ENCODE data around the gene NOXO1.

DNA sequence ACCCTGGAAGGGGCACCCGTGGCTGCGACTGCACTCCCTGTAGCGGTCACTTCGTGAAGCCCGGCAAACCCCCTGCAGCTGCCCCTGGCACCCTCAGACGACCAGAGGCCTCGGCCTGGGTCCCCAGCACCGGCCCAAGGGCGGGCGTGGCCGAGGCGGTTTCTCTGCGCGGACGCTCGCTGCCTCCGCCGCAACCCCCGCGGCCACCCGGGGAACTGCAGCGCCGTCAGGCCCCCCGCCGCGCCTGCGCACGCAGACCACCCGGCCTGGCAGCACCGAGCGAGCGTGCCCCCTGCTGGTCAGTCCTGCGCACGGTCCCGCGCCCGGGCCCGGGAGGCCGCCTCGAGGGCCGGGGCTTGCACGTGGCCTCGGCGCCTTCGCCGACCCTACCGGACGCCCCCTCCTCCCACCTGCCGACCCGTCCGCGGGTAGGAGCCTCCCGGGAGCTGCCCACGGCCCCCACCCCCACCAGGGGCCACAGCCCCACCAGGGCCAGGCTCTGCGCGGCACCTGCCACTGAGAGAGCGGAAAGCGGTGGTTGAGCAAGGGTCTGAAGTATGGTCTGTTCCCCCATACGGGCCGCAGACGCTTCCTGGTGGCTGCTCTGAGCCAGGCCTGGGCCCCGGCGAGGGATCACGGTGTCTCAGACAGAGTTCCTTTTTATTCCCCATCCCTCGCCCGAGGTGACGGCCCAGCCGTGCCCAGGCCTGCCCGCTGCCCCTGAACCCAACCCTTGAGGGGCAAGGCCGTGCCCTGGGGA lies 51.5 kb downstream of the NOXO1 start:
- TF ChIP-seq CTCF (conservative IDR thresholded peaks at IDR 0.05 in 1 of 2, IDR thresholded peaks at IDR 0.05 in 1 of 2; ENCODE audit: extremely low read depth in 1 of 2, insufficient read depth in 1 of 2, low read depth in 1 of 2, low read length in 2 of 2) (peak; percentile 64 to 79), EZH2 (IDR thresholded peaks at IDR 0.05; ENCODE audit: borderline replicate concordance, low read length) (no peak)
